HG02588 (cell line): ENCODE data around the gene RELCH.

ENCODE experiments used
- ATAC-seq: cut with Tn5 transposase; IDR thresholded peaks from one replicate; pipeline ENCODE4 v1.9.1; 2021; ENCODE audit warnings: mild to moderate bottlenecking, moderate library complexity; ENCODE audit not compliant: unreplicated experiment

RELCH gene

GRCh38 chr18:62338446-62339105, 151.5 kb downstream of the RELCH start:
- no peak for ATAC-seq

- ATAC-seq, result no peak
These were observed 152.3 kb downstream of the RELCH start for GRCh38 chr18:62339106-62339988.

GRCh38 chr18:62340996-62341395, 153.9 kb downstream of the RELCH start:
- no peak for ATAC-seq

- ATAC-seq, result no peak
These were observed 154.4 kb downstream of the RELCH start for GRCh38 chr18:62341473-62341872.

GRCh38 chr18:62342884-62343283, 155.8 kb downstream of the RELCH start:
- no peak for ATAC-seq

GRCh38 chr18:62343316-62343715, 156.3 kb downstream of the RELCH start:
- no peak for ATAC-seq

GRCh38 chr18:62345909-62346308, 158.9 kb downstream of the RELCH start:
- peak; percentile 53 for ATAC-seq

GRCh38 chr18:62346333-62347088, 159.5 kb downstream of the RELCH start:
- no peak for ATAC-seq

GRCh38 chr18:62347089-62347506, 160.0 kb downstream of the RELCH start:
- no peak for ATAC-seq

- no peak for ATAC-seq
These were observed 161.4 kb downstream of the RELCH start for GRCh38 chr18:62348474-62348873.

GRCh38 chr18:62353170-62353569, 166.1 kb downstream of the RELCH start:
- no peak for ATAC-seq

GRCh38 chr18:62354151-62354550, 167.1 kb downstream of the RELCH start:
- ATAC-seq, result no peak

- no peak for ATAC-seq
These were observed 170.1 kb downstream of the RELCH start for GRCh38 chr18:62357079-62357719.
